Kidney glomerular epithelial cell (primary cell): ENCODE data around the gene CD37.
"Not testable (repeated sequence)": the region's sequence is repeated elsewhere in the genome, so short reads cannot be mapped to it uniquely, and the experiment has no call there.

Source experiments
- DNase-seq: peaks from one replicate; lab custom pipeline; 2025; lab: John Stamatoyannopoulos, UW

CD37 gene, protein sequence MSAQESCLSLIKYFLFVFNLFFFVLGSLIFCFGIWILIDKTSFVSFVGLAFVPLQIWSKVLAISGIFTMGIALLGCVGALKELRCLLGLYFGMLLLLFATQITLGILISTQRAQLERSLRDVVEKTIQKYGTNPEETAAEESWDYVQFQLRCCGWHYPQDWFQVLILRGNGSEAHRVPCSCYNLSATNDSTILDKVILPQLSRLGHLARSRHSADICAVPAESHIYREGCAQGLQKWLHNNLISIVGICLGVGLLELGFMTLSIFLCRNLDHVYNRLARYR

DNA sequence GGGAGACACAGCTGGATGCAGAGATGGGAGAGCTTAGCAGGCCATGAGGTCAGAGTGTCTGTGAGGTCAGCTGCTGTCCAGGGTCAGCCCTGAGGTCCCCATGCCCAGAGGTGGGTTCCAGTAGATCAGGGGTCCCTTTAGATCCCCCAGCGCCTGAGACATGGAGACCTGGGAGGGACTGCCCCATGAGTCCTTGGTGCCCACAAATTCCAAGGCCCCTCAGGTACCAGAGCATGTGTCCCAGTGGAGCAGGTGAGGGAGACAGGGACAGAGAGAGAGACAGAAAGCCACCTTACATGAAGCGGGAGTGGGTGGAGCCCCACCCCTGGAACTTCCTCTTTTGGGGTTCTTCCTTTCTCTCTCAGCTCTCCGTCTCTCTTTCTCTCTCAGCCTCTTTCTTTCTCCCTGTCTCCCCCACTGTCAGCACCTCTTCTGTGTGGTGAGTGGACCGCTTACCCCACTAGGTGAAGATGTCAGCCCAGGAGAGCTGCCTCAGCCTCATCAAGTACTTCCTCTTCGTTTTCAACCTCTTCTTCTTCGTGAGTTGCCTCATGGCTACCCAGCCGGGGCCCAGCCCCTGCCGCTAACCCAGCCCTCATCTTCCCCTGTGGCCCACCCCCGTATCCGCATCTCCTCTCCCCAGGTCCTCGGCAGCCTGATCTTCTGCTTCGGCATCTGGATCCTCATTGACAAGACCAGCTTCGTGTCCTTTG is at the start of gene CD37:
Gene CD37 (plus strand): TSS at position 336 of the 713 bp plus-strand sequence. CDS start 135 bp downstream, at position 471.
- no peak for DNase-seq

DNA sequence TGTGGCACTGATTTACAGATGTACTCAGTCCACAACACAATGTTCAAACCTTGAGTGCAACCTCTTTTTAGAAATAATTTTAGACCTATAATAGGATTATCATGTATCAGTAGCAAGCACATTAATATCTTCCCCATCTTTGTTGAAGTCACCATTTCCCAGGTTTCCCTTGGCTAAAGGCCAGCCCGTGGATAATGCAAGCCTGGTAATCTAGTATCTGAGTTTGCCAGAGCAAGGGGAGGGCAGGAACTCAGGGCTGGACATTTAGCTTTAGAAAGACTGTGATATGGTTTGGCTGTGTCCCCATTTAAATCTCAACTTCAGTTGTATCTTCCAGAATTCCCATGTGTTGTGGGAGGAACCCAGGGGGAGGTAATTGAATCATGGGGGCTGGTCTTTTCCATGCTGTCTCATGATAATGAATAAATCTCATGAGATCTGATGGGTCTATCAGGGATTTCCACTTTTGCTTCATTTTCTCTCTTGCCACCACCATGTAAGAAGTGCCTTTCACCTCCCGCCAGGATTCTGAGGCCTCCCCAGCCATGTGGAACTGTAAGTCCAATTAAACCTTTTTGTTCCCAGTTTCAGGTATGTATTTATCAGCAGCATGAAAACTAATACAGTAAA is 48.0 kb upstream of the CD37 start:
- no peak for DNase-seq

DNA sequence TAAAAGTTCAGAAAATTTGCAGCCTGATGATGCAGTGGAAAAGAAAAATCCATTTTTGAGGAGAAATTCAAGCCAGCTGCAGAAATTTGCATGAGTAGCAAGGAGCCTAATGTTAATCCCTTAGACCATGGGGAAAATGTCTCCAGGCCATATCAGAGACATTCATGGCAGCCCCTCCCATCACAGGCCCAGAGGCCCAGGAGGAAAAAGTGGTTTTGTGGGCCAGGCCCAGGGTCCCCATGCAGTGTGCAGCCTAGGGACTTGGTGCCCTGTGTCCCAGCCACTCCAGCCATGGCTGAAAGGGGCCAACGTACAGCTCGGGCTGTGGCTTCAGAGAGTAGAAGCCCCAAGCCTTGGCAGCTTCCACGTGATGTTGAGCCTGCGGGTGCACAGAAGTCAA is 47.0 kb upstream of the CD37 start:
- not testable (repeated sequence) for DNase-seq

DNA sequence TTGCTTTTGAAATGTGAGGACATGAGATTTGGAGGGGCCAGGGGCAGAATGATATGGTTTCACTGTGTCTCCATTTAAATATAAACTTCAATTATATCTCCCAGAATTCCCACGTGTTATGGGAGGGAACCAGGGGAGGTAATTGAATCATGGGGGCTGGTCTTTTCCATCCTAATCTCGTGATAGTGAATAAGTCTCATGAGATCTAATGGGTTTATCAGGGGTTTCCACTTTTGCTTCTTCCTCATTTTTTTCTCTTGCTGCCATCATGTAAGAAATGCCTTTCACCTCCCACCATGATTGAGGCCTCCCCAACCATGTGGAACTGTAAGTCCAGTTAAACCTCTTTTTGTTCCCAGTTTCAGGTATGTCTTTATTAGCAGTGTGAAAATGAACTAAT is 45.9 kb upstream of the CD37 start:
- not testable (repeated sequence) for DNase-seq

DNA sequence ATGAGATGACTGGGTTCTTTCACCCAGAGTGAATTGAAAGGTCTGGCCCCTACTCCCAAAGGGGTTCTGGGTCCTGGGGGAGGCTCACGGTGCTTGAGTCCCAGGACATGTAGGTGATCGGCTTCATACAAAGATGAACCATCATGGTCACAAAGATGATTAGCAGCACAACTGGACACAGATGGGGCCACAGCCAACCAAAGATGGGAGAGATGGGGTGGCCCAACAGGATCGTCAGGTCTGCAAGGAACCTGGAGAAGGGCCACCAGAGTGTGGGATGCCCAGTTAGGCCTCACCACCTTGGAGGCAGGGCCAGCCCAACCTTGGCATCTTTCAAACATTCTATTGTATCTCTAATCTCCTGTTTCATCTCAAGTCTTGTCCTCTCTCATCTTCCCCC is 44.7 kb upstream of the CD37 start:
- DNase-seq: no peak

DNA sequence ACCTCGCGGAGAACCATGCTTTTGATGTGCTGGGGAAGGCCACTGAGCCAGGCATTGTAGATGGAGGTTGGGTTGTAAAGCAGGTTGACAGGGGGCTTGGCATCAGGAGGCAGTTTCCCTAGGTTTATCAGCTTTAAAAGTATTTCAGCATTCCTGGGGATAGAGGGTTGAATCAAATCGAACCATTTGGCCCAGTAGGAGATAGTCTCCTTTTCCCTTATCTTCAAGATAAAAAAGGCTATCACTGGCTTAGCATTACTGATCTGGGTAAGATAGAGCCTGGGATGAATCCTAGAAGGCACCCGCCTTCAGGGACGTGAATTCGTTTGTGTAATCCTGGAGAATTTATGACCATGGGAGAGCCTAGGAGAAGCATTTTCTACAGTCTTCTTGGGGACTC is 40.8 kb upstream of the CD37 start:
- no peak for DNase-seq

DNA sequence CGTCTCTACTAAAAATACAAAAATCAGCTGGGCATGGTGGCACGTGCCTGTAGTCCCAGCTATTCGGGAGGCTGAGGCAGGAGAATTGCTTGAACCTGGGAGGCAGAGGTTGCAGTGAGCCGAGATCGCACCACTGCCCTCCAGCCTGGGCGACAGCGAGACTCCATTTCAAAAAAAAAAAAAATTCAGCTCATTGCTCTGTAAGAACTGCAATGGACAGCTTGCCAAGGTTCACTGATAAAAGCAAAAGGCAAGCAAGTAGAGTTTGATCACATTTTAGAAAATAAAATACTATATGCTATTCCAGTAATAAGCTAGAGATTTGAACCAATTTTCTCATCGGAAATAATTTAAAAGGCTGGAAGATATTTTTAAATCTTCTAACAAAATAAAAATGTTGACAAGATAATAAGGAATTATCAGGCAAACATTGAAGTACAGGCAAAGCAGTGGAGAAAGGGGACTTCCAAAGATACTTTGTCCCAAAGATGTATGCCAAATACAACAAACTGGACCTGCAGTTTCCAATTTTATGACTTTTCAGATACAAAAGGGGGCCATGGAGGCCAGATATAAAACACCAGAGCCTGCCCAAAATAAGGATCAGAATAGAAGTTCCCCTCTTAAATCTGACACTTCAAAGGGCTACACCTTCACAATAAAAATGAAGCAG is 39.9 kb upstream of the CD37 start:
- DNase-seq: no peak

DNA sequence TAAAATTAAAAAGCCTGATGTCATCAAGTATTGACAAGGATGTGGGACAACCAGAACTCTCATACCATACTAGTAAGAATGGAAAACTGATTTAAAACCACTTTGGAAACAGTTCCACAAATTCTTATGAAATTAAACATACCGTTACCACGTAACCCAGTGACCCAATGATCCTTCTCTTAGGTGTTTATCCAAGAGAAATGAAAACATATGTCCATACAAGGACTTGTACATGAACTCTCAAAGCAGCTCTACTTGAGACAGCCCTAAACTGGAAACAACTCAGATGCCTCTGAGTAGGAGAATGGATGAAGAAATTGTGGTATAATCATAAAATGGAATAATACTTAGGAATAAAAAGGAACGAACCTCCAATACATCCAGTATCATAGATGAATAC is 37.8 kb upstream of the CD37 start:
- no peak for DNase-seq

DNA sequence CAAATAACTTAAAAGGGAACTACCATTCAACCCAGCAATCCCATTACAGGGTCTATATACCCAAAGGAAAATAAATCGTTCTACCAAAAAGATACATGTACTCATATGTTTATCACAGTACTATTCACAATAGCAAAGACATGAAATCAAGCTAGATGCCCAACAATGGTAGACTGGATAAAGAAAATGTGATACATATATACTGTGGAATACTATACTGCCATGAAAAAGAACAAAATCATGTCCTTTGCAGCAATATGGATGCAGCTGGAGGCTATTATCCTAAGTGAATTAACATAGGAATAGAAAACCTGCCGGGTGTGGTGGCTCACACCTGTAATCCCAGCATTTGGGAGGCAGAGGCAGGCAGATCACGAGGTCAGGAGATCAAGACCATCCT is 36.6 kb upstream of the CD37 start:
- not testable (repeated sequence) for DNase-seq

DNA sequence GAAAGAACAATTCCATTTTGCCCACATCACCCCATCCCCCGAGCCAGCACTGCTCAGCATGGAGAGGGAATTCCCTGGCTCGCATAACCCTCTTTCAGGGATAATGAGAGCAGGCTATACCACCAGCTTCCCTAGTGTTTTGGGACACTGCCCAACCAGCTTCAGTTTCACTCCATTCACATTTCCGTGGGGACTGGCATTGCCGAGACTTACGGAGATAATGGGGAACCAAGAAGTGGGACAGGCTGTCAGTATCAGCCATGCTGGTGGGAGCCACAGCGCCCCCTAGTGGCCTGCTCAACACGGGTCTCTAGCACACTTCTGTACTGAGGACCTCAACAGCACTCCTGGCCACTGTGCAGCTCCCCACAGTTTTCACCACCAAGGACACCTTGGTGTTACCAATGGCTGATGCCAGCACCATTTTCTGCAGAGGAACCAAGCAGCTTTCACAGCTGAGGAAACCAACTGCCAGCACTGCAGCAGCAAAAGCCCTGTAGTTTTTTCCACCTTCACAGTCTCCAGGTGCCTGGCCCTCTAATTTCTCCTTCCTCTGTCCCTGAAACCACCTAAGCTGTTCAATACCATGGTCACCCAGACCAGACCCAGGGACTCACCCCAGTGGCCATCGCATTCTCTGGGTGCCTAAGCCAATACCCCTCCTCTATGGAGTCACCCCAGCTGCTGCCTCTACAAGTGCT is 33.9 kb upstream of the CD37 start:
- peak; percentile 16 for DNase-seq

DNA sequence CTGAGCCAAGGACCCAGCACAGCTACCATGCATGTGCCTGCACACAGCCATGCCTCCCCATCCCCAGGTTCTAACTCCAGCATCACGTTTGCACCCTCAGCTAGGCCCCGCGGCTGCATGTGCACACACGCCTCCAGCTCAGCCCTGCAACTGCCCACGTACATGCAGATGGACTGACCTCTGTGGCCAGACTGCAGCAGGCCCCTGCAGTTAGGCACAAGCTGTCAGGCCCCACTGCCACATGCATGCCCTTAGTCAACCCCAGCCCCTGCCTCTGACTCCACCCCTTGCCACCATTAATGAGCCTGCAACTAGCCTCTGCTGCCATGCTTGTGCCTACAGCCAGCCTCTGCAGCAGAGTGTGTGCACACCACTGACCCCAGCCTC is 33.3 kb upstream of the CD37 start:
- DNase-seq: no peak

DNA sequence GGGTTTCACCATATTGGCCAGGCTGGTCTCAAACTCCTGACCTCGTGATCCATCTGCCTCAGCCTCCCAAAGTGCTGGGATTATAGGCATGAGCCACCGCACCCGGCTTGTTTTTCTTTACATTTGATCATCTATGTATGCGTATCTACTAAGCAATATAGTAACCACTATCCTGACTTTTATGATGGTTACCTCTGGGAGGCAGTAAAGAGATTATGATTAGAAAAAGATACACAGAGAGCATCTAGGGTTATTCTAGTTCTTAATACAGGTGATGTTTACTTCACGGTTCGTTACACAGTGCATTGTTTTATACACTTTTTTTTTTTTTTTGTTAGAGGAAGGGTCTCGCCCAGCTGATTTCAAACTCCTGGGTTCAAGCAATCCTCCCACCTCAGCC is 28.5 kb upstream of the CD37 start:
- not testable (repeated sequence) for DNase-seq

DNA sequence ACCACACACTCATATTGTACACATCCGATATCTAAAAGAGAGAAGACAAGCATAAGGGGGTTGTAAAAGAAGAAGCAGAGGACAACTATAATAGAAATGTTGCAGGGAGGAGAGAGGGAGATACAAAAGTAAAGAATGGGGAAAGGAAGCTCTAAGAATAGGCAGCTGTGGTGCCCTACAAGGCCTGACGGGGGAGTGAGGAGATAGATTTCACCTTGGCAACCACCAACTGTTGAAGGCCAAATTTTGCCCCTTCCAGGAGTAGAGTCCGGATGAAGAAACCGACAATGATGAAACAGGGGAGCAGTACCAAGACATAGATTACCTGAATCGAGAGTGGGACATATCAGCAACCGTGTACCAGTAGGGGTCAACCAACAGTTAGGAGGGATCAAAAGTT is 26.1 kb upstream of the CD37 start:
- no peak for DNase-seq

DNA sequence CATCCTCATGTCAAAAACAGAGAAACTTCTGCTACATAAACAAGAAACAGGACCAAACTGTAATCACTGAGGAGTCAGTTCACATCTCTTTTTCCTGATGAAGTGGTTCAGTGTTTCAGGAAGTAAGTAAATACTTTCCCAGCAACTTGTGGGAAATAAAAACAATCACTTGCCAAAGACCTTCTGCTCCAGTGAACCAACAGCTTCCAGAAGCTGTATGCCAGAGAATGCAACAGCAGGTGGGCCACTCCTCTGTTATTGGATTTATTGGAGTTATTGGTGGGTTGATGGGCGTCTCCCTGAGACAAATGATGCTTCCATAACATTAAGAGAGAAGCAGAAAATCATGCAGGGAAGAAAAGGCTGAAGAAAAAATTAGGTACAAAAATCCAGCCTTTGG is 20.1 kb upstream of the CD37 start:
- DNase-seq: no peak

DNA sequence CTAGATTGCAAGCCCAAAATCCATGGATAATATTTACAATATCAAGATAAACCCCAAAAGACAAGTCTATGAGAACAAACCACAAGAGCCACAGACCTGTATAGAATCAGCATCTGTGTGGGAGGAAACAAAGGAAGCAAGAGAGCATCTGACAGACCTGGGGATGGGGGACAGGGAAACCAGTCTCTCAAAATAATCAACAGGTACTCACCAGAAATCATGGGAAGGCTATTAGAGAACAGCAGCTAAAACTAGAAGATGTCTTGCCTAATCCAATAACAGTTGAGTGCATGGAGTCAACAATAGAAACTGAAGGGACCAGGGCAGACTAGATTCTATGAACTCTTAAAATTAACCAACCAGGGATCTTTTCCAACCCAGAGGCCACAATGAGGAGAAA is 18.9 kb upstream of the CD37 start:
- DNase-seq: no peak

DNA sequence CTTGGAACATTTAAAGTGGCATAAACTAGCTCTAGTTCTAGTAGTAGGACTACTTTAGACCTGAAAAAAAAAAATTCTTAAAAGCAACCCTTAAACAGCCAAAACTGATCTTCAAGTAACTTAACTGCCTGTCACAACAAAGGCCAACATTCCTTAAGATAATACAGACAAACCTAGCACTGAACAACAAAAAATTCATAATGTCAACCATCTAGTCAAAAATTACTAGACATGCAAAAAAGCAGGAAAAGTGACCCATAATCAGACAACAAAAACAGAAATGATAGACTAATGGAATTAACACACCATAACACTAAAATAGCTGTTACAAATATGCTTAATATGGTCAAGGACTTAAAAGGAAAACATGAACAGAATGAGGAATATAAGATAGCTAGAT is 16.9 kb upstream of the CD37 start:
- DNase-seq: no peak

DNA sequence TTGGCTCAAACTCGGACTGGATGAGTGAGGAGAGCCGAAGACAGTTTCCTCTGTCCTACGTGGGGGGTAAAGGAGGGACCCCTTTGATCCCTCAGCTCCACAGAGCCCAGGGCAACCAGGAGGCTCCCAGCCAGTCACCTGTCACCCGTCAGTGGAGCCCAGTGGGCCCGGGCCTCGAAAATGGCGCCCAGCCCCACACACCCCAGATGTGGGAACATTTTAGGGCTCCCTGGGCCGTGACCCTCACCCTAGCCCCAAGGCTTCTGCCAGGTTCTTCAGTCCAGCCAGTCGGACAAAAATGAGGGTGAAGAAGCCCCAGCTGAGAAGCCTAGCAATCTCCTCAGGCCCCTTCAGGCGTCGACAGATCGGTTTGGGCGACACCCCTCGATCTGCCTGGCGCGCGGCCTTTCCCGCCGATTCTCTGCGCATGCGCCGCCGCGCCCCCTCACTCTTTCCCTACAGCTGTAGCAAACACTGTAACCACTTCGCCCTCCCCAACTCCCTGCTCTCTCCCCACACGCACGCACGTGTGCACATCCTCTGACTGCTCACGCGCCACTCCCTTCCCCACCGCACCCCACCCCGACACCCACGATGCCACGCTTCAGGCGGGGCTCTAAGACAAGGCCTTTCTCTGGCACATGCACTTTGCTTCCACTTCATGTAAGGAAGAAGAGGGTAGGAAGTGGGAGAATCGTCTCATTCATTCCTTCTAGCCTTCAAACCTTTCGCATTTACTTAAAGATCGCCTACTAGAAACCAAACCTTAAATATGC is 10.2 kb upstream of the CD37 start, which contains the start of gene SLC6A16:
Gene SLC6A16 (minus strand): TSS at position 391 of the 776 bp plus-strand sequence. CDS start 13,844 bp downstream, outside the sequence.
- no peak for DNase-seq

DNA sequence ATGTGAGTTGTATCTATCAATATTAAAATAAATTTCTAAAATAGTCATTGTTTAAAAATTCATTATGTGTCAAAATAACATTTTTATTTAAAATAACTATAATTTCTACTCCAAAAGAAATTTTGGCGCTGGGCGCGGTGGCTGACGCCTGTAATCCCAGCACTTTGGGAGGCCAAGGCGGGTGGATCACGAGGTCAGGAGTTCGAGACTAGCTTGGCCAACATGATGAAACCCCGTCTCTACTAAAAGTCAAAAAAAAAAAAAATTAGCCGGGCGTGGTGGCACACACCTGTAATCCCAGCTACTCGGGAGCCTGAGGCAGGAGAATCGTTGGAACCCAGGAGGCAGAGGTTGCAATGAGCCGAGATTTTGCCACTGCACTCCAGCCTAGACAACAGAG is 9.4 kb upstream of the CD37 start:
- DNase-seq: not testable (repeated sequence)

DNA sequence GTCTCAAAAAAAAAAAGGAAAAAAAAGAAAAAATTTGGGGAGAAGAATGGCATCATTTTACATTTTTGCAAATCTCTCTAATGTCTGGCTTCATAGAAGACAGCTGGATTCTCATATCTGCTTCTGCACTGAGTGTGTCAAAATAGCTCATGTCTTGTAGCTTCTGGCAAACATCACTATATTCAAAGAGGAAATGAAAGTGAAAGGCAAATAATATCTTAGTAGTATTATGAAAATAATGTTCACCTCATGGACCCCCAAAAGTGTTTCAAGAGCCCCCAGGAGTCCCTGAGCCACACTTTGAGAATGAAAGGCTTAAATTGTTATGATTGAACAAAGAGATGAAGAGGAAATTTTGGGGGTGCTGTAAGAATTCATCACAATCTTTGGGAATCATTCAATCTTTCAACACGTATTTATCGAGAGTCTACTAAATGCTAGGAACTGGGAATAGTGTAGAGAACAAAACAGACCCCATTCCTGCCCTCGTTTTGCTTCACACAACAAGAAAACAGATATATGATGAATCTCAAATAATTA is 9.0 kb upstream of the CD37 start:
- DNase-seq: no peak

DNA sequence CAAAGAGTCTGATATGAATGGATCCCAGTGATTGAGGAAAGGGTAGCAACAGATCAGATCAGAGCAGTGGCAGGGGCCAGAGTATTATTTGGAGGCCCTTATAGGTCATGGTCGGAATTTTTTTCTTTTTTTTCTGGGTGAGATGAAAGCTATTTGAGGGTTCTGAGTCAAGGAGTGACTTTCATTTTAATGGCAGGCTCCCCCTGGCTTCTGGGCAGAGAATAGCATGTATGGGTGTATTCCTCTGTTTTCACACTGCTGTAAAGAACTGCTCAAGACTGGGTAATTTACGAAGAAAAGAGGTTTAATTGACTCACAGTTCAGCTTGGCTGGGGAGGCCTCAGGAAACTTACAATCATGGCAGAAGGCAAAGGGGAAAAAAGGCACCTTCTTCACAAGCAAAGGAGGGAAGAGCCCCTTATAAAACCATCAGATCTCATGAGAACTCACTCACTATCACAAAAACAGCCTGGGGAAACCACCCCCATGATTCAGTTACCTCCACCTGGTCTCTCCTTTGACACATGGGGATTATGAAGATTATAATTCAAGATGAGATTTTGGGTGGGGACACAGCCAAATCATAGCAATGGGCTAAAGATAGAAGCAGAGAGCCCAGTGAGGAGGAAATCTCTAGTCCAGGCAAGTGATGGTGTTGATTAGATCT is 7.2 kb upstream of the CD37 start:
- DNase-seq: no peak
